Eye (tissue), 1 donor: ENCODE data around the gene TRIM15.

Experiments
- DNase-seq: peaks from one replicate; pipeline ENCODE4 v3.0.0-alpha.2; 2015

Gene TRIM15

DNA sequence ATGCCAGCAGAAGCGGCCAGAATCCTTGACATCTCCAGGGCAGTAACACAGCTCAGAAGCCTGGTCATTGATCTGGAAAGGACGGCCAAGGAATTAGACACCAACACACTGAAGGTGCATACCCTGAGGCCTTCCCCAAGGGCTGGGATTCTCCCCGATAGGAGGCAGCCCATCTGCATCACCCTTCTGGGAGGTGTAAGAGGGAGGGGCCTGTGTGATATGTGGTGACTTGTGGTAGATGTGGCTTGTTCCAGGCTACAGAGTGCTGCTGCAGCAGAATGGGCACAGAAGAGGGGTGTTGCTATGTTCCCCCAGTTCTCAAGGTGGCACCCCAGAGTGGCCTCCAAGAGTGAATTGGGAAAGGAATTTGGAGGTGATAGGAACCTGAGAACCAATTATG, 16.2 kb upstream of the TRIM15 start:
- no peak for DNase-seq

DNA sequence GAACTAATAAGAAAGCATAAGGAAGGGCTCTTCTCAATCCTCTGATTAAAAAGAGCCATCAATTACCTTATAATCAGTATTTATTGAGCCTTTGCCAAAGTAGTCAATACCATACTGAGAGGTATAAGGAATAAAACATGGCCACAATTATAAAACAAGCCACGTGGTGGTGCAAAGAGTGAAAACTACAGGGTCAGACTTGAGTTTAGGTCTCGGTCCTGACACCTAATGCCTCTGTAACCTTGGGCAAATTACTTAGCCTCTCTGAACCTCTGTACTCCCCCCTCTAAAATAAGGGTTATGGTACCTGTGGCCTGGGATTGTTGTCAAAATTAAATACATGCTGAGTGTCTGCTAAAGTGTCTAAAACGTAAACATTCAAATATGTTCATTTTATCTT, 14.1 kb upstream of the TRIM15 start:
- no peak for DNase-seq

DNA sequence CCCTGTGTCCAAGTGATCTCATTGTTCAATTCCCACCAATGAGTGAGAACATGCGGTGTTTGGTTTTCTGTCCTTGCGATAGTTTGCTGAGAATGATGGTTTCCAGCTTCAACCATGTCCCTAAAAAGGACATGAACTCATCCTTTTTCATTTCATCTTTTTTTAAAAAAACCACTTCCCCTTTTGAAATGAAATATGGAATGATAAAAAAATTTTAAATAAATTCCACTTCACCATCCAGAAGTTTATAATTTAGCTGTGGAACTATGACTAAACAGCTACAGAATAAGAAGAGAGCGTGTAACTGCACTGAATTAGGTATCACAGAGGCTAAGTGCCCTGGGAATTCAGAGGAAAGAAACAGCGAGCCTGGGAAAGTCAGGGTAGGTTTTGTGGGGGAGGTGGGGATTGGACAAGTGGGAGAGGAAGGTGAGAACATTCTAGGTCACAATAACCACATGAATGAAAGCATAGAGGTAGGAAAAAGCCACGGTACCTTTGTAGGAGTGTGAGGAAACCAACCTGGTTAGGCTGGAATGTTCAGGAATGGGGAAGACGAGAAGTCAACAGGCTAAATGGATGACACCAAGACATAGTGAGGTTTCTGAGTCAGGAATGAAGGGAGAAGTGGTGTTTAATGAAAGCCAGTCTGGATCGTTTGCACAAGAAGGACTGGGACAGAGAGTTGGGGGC, 13.3 kb upstream of the TRIM15 start:
- DNase-seq: no peak

DNA sequence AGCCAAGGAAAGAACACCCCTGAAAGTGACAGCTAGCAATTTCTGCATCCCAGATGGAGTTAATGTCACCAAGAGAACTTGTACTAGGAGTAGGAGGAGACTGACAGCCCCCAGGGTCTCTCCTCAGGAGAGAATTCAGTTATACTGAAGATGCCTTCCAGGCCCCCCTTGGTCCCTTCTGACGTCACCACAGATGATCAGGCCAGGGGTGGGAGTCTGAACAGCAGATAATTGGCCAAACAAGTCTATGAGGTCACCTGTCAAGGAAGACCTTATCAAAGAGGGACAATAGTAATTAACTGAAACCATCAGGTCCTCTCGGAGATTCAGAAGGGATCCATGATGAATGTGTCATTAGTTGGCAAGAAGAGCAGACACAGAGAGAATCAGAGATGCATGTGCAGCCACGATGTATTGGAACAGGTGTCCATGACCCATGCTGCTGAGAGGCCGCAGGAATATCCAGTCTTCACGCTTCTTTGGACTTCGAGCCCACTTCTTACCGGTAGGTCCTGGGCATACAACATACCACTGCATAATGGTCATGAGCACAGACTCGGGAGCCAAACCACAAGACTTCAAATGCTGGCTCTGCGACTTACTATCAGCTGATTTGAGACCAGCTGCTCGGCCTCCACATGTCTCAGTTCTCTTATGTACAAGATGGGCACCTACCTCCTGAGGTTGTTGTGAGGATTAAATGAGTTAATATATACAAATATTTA, 12.5 kb upstream of the TRIM15 start:
- no peak for DNase-seq

DNA sequence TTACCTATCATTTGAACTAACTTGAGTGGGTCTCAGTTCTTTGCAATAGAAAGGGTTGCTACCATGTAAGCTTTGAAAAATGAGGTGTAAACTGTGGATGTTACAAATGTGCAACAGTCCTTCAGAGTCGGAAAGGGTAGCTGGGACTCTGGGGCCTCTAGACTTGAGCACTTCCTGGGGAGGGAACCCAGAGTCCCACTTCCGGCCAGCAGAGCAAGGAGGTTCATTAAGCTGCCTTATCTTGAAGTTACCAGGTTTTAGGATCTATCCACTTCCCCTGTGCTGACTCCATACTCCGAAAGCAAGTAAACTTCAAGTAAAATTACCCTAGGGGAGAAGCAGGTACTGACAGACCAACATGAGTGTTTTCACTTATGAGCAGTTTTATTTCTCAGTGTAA, 11.8 kb upstream of the TRIM15 start:
- no peak for DNase-seq

DNA sequence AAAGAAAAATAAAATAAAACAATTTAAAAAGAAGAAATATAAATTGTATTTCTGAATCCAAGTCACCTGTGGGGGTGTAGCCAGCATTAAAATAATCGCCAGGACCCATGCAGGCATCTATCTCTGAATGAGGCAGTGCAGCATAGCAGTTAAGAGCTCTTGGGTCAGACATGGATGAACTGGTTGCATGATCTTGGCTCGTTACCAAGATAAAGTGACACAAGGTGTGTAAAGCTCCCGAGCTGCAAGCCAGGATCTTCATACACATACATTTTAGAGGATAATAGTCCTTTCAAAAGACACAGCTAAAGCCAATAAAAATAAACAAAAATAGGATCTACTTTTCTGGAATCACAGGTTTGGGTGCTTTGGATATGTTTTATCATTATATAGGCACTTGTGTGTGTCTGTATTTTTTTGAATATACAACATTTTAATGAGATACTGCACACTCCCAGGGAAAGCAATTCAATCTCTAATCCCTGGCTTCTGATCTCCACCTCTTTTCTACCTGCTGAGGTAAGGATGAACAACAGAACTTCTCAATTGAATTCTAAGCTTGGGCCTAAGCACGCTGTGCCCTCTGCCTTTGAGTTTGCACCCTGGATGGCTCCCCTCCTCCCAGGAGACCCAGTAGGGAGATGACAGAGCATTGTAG, 11.2 kb upstream of the TRIM15 start:
- DNase-seq: no peak

DNA sequence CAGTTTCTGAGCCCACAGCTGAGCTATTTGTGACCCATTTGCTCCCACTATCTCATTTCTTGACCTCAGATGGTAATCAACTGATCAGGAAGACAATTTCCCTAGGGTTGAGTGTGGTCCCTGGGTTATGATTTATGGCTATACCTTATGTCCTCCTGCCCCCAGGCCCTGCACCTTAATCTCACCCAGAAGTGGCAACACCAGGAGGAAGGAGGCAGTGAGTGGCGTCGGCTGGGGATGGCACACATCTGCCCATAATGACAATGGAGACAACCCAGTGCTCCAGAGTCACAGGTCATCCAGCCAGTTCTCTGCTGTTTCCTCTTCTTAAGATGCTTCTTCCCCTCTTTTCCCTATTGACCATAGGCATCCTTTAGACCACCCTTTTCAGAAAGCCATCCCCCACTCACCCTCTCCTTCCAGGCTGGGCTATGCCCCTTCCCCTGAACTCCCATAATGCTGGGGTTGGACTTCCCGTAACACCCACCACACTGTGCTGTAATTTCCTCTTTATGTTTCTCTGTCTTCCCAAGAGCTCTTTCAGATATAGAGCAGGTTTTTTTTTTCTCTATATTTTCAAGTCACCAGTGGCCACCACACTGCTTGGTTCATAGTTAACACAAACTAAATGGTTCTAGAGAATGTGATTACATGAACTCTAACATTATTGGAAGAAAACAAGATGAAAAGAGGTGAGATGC, 10.3 kb upstream of the TRIM15 start:
- no peak for DNase-seq

DNA sequence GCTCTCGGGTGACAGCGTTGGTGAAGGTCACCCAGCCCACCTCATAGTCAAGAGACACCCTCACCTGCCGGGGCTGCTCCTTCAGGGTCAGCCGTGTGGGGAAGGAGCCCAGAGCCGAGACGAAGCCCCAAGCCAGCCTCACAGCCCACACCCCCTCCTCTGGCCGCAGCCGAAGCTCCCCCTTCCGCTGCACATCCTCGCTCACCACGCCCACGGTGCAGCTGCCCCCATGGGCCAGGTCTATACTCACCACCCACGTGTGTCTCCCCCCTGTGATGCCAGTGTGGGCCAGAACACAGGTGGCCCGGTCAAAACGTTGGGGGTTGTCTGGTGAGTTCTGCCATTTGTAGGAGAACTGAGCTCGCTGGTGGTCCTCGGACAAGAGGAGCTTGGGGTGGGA, 9.3 kb upstream of the TRIM15 start:
- DNase-seq: no peak

DNA sequence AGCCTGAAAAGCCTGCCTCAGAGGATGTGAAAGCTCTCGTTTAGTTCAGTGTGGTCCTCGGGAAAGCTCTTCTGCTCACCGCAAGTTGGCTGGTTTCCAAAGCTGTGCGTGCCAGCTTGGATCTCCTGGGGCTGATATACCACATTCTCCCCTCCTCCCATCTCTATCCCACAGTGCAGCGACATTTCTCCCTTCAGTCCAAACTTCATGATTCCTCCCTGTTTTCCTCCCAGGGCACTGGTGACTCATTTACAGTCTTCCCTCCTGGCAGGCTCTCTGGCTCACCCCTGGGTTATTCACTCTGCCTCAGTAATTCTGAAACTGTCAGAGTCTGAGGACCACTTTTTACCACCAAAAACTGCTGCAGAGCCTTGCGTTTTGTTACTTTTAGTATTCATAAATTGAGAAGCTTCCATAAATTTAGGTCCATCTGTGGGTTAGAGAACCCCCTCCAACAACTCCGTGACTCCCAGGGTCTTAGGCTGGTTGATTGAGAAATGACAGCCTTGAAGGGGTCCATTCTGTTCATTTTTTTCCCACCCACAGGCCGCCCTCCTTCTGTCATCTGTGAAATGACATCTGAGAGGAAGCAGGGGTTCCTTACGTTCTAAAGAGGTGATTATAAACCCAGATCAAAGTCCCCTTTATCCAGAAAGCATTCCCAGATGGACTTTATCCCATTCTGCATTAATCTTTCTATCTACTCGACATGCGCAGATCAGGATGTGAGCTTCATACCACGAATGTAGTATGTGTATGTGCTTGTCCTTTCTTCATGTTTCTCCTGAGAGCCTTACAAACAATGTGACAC, 8.4 kb upstream of the TRIM15 start:
- DNase-seq: no peak

DNA sequence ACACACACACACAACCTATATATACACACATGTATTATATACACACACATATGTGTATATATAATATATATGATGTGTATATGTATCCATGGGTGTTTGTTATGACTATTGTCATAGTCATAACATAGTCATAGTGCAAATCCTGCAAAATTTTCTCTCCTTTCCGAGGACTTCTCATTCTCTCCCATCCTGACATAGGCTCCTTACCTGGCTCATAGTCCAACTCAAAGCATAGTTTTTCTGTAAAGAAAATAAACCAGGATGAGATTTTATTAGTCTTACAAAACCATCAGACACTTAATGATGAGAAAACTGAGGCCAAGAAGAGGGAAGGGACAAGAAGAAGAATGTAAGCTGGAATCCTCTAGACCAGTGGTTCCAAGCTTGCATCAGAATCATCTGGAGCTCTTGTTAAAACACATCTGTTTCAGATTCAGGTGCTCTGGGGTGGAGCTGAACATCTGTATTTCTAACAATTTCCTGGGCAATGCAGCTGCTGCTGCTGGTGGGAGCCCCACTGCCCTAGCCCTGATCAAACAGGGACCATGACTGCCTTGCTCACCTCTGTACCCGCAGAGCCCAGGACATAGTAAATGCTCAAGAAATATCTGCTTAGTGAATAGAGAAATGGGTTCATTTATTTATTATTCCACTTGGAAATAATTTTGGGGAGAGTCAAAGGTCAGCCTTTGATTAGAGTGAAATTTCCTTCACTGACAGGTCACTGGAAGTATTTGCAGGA, 7.7 kb upstream of the TRIM15 start:
- no peak for DNase-seq

DNA sequence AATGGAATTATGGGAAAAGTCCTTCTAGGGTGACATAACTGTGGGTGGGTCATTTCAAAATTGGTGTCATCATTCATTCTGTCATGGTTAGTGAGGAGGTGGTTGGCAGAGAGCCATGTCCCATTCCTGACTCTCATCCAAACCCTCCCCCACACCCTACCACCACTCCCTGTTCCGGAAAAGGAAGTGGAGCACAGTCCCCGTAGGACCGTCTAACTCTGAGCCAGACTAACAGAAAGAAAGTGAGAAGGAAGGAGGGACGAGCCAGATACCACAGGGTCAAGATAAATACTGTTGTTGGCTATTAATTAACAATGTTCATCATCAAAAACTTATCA, 7.1 kb upstream of the TRIM15 start:
- no peak for DNase-seq

DNA sequence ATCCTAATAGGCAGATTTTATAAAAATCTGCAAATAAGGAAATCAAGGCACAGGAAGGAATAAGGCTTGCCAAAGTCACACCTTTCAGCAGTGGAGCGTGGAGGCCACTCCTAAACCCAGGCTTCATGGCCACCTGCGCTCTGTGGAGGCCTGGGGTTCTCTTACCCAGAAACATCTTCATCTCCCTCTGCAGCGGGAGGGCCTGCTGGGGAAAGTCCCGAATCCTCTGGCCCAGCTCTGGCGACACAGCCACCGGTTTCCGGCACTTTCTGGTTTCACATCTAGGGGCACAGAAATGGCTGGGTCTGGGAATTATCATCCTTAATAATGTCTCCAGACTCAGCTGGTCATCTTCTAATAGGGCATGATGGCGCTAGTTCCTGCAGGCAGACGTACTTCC, 6.6 kb upstream of the TRIM15 start:
- DNase-seq: no peak

DNA sequence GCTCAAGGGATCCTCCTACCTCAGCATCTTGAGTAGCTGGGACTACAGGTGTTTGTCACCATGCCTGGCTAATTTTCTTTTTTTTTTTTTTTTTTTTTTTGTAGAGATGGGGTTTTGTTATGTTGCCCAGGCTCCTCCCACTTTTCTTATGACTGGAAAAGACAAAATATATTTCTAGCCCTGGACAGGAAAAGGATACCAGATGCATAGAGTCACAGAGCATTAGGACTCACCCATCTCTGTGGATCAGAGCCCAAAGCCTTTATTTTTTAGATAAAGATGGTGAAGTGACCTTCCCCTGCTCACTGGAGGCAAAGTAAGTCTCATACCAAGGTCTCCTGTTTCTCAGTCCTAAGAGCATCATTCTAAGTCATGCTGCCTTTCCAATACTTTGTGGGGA, 5.8 kb upstream of the TRIM15 start:
- no peak for DNase-seq

DNA sequence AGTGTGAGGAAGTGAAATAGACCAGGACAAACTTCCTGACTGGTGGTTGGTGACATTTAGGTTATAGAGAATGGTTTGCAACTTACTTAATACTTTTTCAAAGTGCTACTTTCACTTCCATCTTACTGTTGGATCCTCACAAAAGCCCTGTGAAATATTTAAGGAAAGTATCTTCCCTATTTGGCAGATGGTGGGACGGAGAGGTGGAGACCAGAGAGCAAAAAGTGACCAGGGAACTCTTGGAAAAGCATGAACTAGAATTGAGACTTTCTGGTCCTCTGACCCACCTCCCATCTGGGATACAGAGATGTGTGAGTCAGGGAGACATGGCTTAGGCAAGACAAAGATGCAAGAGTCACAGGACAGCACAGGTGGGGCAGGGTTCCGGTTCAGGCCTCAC, 5.3 kb upstream of the TRIM15 start:
- DNase-seq: no peak

DNA sequence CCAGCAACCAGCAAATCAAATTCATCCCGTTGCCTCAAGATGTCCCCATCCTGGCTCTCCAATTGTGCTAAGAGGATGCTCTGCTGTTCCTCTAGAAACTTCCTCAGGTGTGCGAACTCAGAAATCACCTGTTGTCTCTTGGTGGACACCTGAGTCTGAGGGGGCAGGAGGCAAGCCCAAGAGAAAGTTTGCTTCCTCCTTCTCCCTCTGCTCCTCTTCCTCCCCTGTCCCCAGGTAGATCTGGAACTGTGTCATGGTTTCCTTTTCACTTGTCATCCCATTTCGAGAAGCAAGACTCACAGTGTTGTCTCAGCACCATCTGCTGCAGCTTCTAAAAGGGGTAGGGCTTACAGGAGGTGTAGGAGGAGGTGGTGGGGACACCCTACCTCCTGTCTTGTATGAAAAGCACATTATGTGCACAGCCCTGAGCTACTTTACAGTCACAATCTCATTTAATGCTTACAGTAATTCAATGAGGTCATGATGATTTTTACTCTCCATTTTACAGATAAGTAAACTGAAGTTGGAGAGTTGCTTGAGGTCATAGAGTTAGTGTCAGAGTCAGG, 4.8 kb upstream of the TRIM15 start:
- DNase-seq: no peak

DNA sequence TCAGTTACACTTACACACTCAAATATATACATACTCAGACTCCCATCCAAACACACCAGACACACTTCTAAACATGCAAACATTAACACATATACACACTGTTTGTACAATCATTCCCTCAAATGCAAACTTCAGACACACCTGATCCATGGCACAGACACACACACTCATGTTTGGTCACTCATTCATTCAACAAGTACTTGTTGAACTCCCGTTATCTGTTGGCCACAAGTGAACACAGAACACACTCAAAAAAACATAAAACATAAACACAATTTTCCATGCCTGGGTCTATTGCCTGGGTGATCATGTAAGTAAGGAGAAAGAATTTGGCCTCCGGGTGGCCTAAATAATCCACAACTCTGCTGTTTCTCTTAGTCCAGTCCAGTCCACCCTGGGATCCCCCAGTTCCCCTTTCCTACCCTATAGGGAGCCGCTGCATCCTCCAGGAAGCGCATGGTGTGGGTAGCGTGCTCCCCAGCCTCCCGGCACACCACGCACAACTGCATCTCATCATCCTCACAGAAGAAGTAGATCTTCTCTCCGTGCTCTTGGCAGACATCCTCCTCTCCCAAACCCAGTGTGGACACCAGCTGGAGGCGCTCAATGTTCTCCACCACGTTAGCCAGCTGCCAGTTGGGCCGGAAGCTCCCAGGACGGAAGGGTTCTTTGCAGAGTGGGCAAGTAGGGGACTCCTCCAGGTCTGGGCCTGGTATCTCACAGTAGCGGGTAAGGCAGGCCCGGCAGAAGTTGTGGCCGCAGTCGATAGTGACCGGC, 3.1 kb upstream of the TRIM15 start:
- no peak for DNase-seq

DNA sequence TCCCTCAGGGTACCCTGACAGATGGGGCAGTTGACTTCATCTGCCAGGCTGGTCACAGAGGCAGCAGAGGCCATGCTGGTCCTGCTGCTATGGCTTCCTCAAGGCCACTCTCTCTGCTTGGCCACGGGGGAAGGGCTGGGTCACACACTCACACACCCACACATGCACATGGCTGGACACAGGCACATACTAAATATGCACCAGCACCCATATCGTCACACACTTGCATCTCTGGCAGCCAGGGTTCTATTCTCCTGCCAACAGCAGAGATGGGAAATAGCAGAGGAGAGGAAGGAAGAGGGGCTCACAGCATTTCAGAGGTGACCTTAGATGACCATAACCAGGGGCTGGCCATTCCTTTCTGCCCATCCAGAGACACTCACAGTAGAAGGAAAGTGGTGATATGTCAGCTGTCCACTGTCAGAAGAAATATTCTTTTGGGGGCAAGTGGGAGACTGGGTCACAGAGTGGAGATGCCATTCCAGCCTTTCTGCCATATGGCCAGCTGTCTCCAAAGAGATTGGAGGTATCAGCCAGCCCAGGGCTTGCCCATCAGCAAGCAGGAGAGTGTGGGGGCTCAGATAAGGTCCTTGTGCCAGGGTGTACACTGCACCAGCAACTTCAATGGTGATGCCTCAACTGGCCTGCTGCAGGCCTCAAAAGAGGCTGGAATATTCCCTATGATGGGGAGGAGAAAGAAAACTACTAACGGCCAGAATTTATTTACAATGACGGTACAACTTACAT, 2.4 kb upstream of the TRIM15 start, which contains the start of gene TRIM10:
Gene TRIM10 (minus strand): TSS at position 427 of the 747 bp plus-strand sequence. CDS start 353 bp downstream, at position 74.
- no peak for DNase-seq

DNA sequence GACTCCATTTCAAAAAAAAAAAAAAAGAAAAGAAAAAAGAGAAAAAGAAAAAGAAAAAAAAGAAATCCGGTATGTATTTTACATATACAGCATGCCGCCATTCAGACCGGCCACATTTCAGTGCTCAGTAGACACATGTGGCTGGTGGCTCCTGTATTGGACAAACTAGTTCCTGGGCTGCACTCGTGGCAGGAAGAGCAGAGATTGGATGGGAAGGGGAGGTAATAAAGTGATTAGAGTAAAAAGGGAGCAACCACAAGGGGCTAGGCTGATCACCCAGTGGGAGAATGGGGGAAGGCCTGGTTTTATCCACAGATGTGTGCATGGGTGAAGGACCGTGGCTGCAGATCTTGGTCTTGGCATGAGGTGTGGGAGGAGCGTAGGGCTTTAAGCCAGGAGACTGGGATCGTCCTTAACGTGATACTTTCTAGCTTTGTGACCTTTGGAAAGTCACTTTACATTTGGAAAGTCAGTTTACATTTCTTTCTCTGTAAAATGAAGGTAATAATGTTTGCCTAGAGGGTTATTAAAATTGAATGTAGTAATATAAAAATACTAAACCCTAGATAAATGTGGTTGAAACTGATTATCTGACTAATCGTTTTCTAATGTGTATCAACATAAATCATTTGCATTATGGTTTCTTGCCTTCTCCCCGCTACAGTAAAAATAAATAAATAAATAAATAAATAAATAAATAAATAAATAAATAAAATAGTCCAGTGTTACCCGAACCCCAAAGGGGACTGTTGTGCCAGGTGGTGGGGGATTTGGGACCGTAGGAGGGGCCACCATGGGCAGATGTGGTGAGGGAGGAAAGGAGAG, 869 bp upstream of the TRIM15 start:
- DNase-seq: no peak
